ENCODE measurements around the gene EFNA5. TPM values are rescaled to one million over a fixed set of nuclear protein-coding genes. Genes with fewer than 3 reads are reported as not detected.

Gene EFNA5
- total RNA-seq, 1 experiment from 2014 or later = 42.7 TPM

GRCh38 chr5:107369622-107370021 lies 301.1 kb downstream of the EFNA5 start:
- Histone ChIP-seq H4K20me1 (ENCODE audit: insufficient read depth) (no peaks in the 10 kb centered on the region), H3K36me3 (ENCODE audit: low read depth) (no peaks in the 10 kb centered on the region), H3K4me1 (replicated peaks; ENCODE audit: insufficient read depth) (no peaks in the 10 kb centered on the region), H3K27ac (no peak overlapping the region), H3F3A (ENCODE audit: insufficient read depth, low read depth) (no peaks in the 10 kb centered on the region), H3K79me2 (ENCODE audit: low read depth) (no peaks in the 10 kb centered on the region), H3K9me3 (ENCODE audit: insufficient read depth, low read depth) (no peaks in the 10 kb centered on the region), H3K4me2 (no peak overlapping the region), H3K4me3 (no peak overlapping the region), H2AFZ (no peak overlapping the region), H3K9me2 (ENCODE audit: insufficient read depth) (no peaks in the 10 kb centered on the region), H3K27me3 (ENCODE audit: insufficient read depth, low read depth) (no peaks in the 10 kb centered on the region)
- ChIA-PET POLR2A (ENCODE audit: unreplicated experiment) (no interaction called here), CTCF (no interaction called here)
- TF ChIP-seq CTCF (conservative IDR thresholded peaks at IDR 0.05) (no peak), EZH2 (IDR thresholded peaks at IDR 0.05; ENCODE audit: low read depth) (no peak)
- no TSS peak for BruUV-seq (replicated peaks)
- DNase-seq = no peak
- intact Hi-C loops (cut with micrococcal nuclease; ENCODE audit: unreplicated experiment) = no loop called here

- POLR2A ChIA-PET (ENCODE audit: unreplicated experiment) = no interaction called here
- DNase-seq = no peak
- intact Hi-C loops (cut with micrococcal nuclease; ENCODE audit: unreplicated experiment) = no loop called here
- no peaks in the 10 kb centered on the region for H3K4me1 ChIP-seq (replicated peaks; ENCODE audit: insufficient read depth)
- no TSS peak for BruUV-seq (replicated peaks)
- H3K79me2 ChIP-seq (ENCODE audit: low read depth) = no peaks in the 10 kb centered on the region
- TF ChIP-seq CTCF (conservative IDR thresholded peaks at IDR 0.05) (no peak), EZH2 (IDR thresholded peaks at IDR 0.05; ENCODE audit: low read depth) (no peak)
- H4K20me1 ChIP-seq (ENCODE audit: insufficient read depth) = no peaks in the 10 kb centered on the region
- H3K9me3 ChIP-seq (ENCODE audit: insufficient read depth, low read depth) = no peaks in the 10 kb centered on the region
- H3K4me3 ChIP-seq = no peak overlapping the region
- no peak overlapping the region for H3K4me2 ChIP-seq
- no peaks in the 10 kb centered on the region for H3K9me2 ChIP-seq (ENCODE audit: insufficient read depth)
- CTCF ChIA-PET = no interaction called here
- no peak overlapping the region for H2AFZ ChIP-seq
- H3K27ac ChIP-seq = no peak overlapping the region
- H3K27me3 ChIP-seq (ENCODE audit: insufficient read depth, low read depth) = no peaks in the 10 kb centered on the region
- no peaks in the 10 kb centered on the region for H3K36me3 ChIP-seq (ENCODE audit: low read depth)
- H3F3A ChIP-seq (ENCODE audit: insufficient read depth, low read depth) = no peaks in the 10 kb centered on the region
These were observed 302.1 kb downstream of the EFNA5 start for GRCh38 chr5:107368615-107369014.

- no peak overlapping the region for H3K4me3 ChIP-seq
- H3F3A ChIP-seq (ENCODE audit: insufficient read depth, low read depth) = no peaks in the 10 kb centered on the region
- no peaks in the 10 kb centered on the region for H3K36me3 ChIP-seq (ENCODE audit: low read depth)
- H3K4me2 ChIP-seq = no peak overlapping the region
- H2AFZ ChIP-seq = no peak overlapping the region
- no peak overlapping the region for H3K27ac ChIP-seq
- H3K4me1 ChIP-seq (replicated peaks; ENCODE audit: insufficient read depth) = no peaks in the 10 kb centered on the region
- H3K9me3 ChIP-seq (ENCODE audit: insufficient read depth, low read depth) = no peaks in the 10 kb centered on the region
- H3K9me2 ChIP-seq (ENCODE audit: insufficient read depth) = no peaks in the 10 kb centered on the region
- intact Hi-C loops (cut with micrococcal nuclease; ENCODE audit: unreplicated experiment) = no loop called here
- no peaks in the 10 kb centered on the region for H4K20me1 ChIP-seq (ENCODE audit: insufficient read depth)
- no peak for DNase-seq
- ChIA-PET CTCF (no interaction called here), POLR2A (ENCODE audit: unreplicated experiment) (no interaction called here)
- TF ChIP-seq EZH2 (IDR thresholded peaks at IDR 0.05; ENCODE audit: low read depth) (no peak), CTCF (conservative IDR thresholded peaks at IDR 0.05) (no peak)
- no peaks in the 10 kb centered on the region for H3K79me2 ChIP-seq (ENCODE audit: low read depth)
- no TSS peak for BruUV-seq (replicated peaks)
- H3K27me3 ChIP-seq (ENCODE audit: insufficient read depth, low read depth) = no peaks in the 10 kb centered on the region
These were observed 302.8 kb downstream of the EFNA5 start for GRCh38 chr5:107367939-107368338.

Data from PC-9 (cell line).